Activated T-cell treated with anti-CD3 and anti-CD28 coated beads for 4 hours (primary cell): Measurements from ENCODE around the gene CTSL.
"Not testable (repeated sequence)": the region's sequence is repeated elsewhere in the genome, so short reads cannot be mapped to it uniquely, and the experiment has no call there.

Experiments used
- DNase-seq: peaks from one replicate; pipeline ENCODE4 v3.0.0-alpha.2; 2020

CTSL gene

GRCh38 chr9:87722393-87723088, 3.4 kb upstream of the CTSL start:
- DNase-seq: no peak

- DNase-seq: no peak
Measured at GRCh38 chr9:87725356-87725899, 491 bp upstream of the CTSL start.

GRCh38 chr9:87729246-87729645, 3.3 kb downstream of the CTSL start:
- no peak for DNase-seq

GRCh38 chr9:87731321-87731720, 5.4 kb downstream of the CTSL start:
- no peak for DNase-seq

GRCh38 chr9:87732344-87732743, 6.4 kb downstream of the CTSL start:
- no peak for DNase-seq

GRCh38 chr9:87732756-87733155, 6.8 kb downstream of the CTSL start:
- DNase-seq: no peak

- no peak for DNase-seq
Measured at GRCh38 chr9:87733273-87734052, 7.5 kb downstream of the CTSL start.

GRCh38 chr9:87734106-87734505, 8.2 kb downstream of the CTSL start:
- DNase-seq: no peak

GRCh38 chr9:87739546-87739945, 13.6 kb downstream of the CTSL start:
- no peak for DNase-seq

GRCh38 chr9:87740209-87740608, 14.3 kb downstream of the CTSL start:
- DNase-seq: no peak

- DNase-seq: no peak
Measured at GRCh38 chr9:87741326-87741725, 15.4 kb downstream of the CTSL start.

GRCh38 chr9:87741891-87742290, 16.0 kb downstream of the CTSL start:
- no peak for DNase-seq

GRCh38 chr9:87742813-87743428, 17.0 kb downstream of the CTSL start:
- DNase-seq: no peak

- DNase-seq: not testable (repeated sequence)
Measured at GRCh38 chr9:87744247-87744646, 18.3 kb downstream of the CTSL start.

GRCh38 chr9:87746186-87746585, 20.3 kb downstream of the CTSL start:
- DNase-seq: no peak

GRCh38 chr9:87748881-87749280, 23.0 kb downstream of the CTSL start:
- no peak for DNase-seq

GRCh38 chr9:87749335-87750035, 23.6 kb downstream of the CTSL start:
- DNase-seq: no peak

- no peak for DNase-seq
Measured at GRCh38 chr9:87750726-87751125, 24.8 kb downstream of the CTSL start.

- DNase-seq: no peak
Measured at GRCh38 chr9:87751423-87751822, 25.5 kb downstream of the CTSL start.

GRCh38 chr9:87751868-87752267, 25.9 kb downstream of the CTSL start:
- DNase-seq: no peak

- no peak for DNase-seq
Measured at GRCh38 chr9:87753313-87753712, 27.4 kb downstream of the CTSL start.

GRCh38 chr9:87758330-87758729, 32.4 kb downstream of the CTSL start:
- DNase-seq: not testable (repeated sequence)

- not testable (repeated sequence) for DNase-seq
Measured at GRCh38 chr9:87759980-87760379, 34.1 kb downstream of the CTSL start.
